NCI-H510A (cell line): Measurements from ENCODE around the gene PDSS2.

Experiments
- DNase-seq: peaks from one replicate; lab custom pipeline; 2025; lab: John Stamatoyannopoulos, UW

Gene PDSS2

GRCh38 chr6:107266563-107266962 lies 192.8 kb downstream of the PDSS2 start:
- DNase-seq = no peak

GRCh38 chr6:107264357-107264840 lies 195.0 kb downstream of the PDSS2 start:
- no peak for DNase-seq

- DNase-seq = no peak
Measured at GRCh38 chr6:107259951-107260350, 199.4 kb downstream of the PDSS2 start.

GRCh38 chr6:107248147-107248546 lies 211.2 kb downstream of the PDSS2 start:
- no peak for DNase-seq

GRCh38 chr6:107246972-107247615 lies 212.3 kb downstream of the PDSS2 start:
- no peak for DNase-seq

GRCh38 chr6:107246249-107246971 lies 213.0 kb downstream of the PDSS2 start:
- DNase-seq = no peak

- DNase-seq = no peak
Measured at GRCh38 chr6:107244742-107245480, 214.5 kb downstream of the PDSS2 start.

GRCh38 chr6:107244082-107244741 lies 215.2 kb downstream of the PDSS2 start:
- no peak for DNase-seq

GRCh38 chr6:107243471-107243870 lies 215.9 kb downstream of the PDSS2 start:
- DNase-seq = no peak

- no peak for DNase-seq
Measured at GRCh38 chr6:107237992-107238660, 221.2 kb downstream of the PDSS2 start.

GRCh38 chr6:107235511-107235910 lies 223.9 kb downstream of the PDSS2 start:
- no peak for DNase-seq

- no peak for DNase-seq
Measured at GRCh38 chr6:107235007-107235406, 224.4 kb downstream of the PDSS2 start.

GRCh38 chr6:107231243-107231642 lies 228.1 kb downstream of the PDSS2 start:
- DNase-seq = no peak

- no peak for DNase-seq
Measured at GRCh38 chr6:107230448-107230847, 228.9 kb downstream of the PDSS2 start.

GRCh38 chr6:107230024-107230423 lies 229.3 kb downstream of the PDSS2 start:
- DNase-seq = no peak

GRCh38 chr6:107228754-107229153 lies 230.6 kb downstream of the PDSS2 start:
- no peak for DNase-seq

GRCh38 chr6:107221519-107221918 lies 237.8 kb downstream of the PDSS2 start:
- DNase-seq = no peak

- DNase-seq = no peak
Measured at GRCh38 chr6:107219851-107220250, 239.5 kb downstream of the PDSS2 start.

GRCh38 chr6:107218142-107218541 lies 241.2 kb downstream of the PDSS2 start:
- no peak for DNase-seq

GRCh38 chr6:107217248-107217647 lies 242.1 kb downstream of the PDSS2 start:
- DNase-seq = no peak

- no peak for DNase-seq
Measured at GRCh38 chr6:107216197-107216933, 243.0 kb downstream of the PDSS2 start.
